B cell (primary cell): ENCODE data around the gene HDAC9. TPM values are rescaled to one million over a fixed set of nuclear protein-coding genes. Genes with fewer than 3 reads are reported as not detected.

Experiments
- ATAC-seq: fragments of 200-7000 bp; cut with Tn5 transposase; one replicate; pipeline ENCODE4 v1.10.0; 2021; ENCODE audit warnings: low read depth, mild to moderate bottlenecking, moderate number of reproducible peaks, moderate library complexity
- CTCF ChIA-PET: fragments of 350-600 bp; sonication (Branson Sonifier 250); formaldehyde crosslinking; loops from one replicate; lab custom pipeline; 2021; ENCODE audit warnings: antibody characterized with exemption, inconsistent platforms; lab: Charles Lee
- POLR2A ChIA-PET: fragments of 350-600 bp; sonication (Branson Sonifier 250); formaldehyde crosslinking; loops from one replicate; lab custom pipeline; 2021; ENCODE audit warnings: antibody characterized with exemption; lab: Charles Lee
- DNase-seq: peaks from one replicate; pipeline ENCODE4 v3.0.0; 2013
- H2AFZ ChIP-seq: 2 replicates; pipeline ENCODE4 v1.6.1; 2012; ENCODE audit warnings: mild to moderate bottlenecking, low read depth, low read length; ENCODE audit not compliant: insufficient read depth, poor library complexity, severe bottlenecking
- H3K27ac ChIP-seq, 2 donors: 1 replicate in 1 of 2; 2 replicates in 1 of 2; pipeline ENCODE4 v1.5.1; 2012 to 2013; ENCODE audit warnings: low read length in 2 of 2, mild to moderate bottlenecking in 2 of 2, moderate library complexity in 1 of 2
- H3K27me3 ChIP-seq, 4 experiments: fragments of 200-600 bp in 1 of 4; sonication (generic) in 1 of 4; replicated peaks in 1 of 4; 1 replicate in 2 of 4; 2 replicates in 2 of 4; pipeline versions ENCODE4 v1.6.1 to v1.7.0; 2013 to 2016; ENCODE audit warnings: low read length in 3 of 4, mild to moderate bottlenecking in 2 of 4, mixed read lengths in 1 of 4, moderate library complexity in 1 of 4; ENCODE audit not compliant: insufficient read depth in 4 of 4, control insufficient read depth in 3 of 4; ENCODE audit errors: control extremely low read depth in 1 of 4
- H3K36me3 ChIP-seq, 2 experiments: replicated peaks in 1 of 2; 1 replicate in 1 of 2; 2 replicates in 1 of 2; pipeline versions ENCODE4 v1.6.1 to v1.7.1; 2013; ENCODE audit warnings: low read length in 1 of 2; ENCODE audit not compliant: insufficient read depth in 2 of 2, control insufficient read depth in 1 of 2; ENCODE audit errors: control extremely low read depth in 1 of 2, extremely low read depth in 1 of 2
- H3K4me1 ChIP-seq, 2 donors: fragments of 200-600 bp in 1 of 2; sonication (generic) in 1 of 2; 1 replicate in 1 of 2; 2 replicates in 1 of 2; pipeline versions ENCODE4 v1.5.1 to v1.6.1; 2013 to 2017; ENCODE audit warnings: low read length in 2 of 2; ENCODE audit not compliant: control insufficient read depth in 2 of 2, insufficient read depth in 2 of 2
- H3K4me2 ChIP-seq: replicated peaks from 2 replicates; pipeline ENCODE3; 2012; ENCODE audit warnings: mild to moderate bottlenecking, low read depth, low read length; ENCODE audit not compliant: poor library complexity, severe bottlenecking
- H3K4me3 ChIP-seq, 5 experiments: fragments of 200-600 bp in 1 of 5; sonication (generic) in 1 of 5; 1 replicate in 3 of 5; 2 replicates in 2 of 5; pipeline versions ENCODE4 v1.5.1 to v1.7.0; 2011 to 2016; ENCODE audit warnings: low read length in 4 of 5, mild to moderate bottlenecking in 4 of 5, low read depth in 2 of 5, control low read depth in 1 of 5, moderate library complexity in 1 of 5; ENCODE audit not compliant: insufficient read depth in 1 of 5; ENCODE audit errors: control extremely low read depth in 1 of 5, extremely low read depth in 1 of 5
- H3K79me2 ChIP-seq: fragments of 200-600 bp; sonication (generic); one replicate; pipeline ENCODE4 v1.6.0; 2016; ENCODE audit warnings: low read length; ENCODE audit not compliant: control insufficient read depth, insufficient read depth
- H3K9ac ChIP-seq: fragments of 200-600 bp; sonication (generic); 2 replicates; pipeline ENCODE4 v1.6.1; 2017; ENCODE audit warnings: mild to moderate bottlenecking, low read length, moderate library complexity
- H3K9me3 ChIP-seq, 3 donors: one replicate each; pipeline versions ENCODE4 v1.6.1 to v1.7.1; 2013; ENCODE audit warnings: low read length in 2 of 3; ENCODE audit not compliant: control insufficient read depth in 2 of 3, insufficient read depth in 1 of 3; ENCODE audit errors: control extremely low read depth in 1 of 3
- H4K20me1 ChIP-seq: 2 replicates; pipeline ENCODE4 v1.6.0; 2012; ENCODE audit warnings: mild to moderate bottlenecking, low read length; ENCODE audit not compliant: insufficient read depth, control insufficient read depth, poor library complexity, severe bottlenecking
- H3K27ac Mint-ChIP-seq: one replicate; pipeline ENCODE4 v1.8.0; 2021; ENCODE audit warnings: mixed read lengths
- H3K27me3 Mint-ChIP-seq: one replicate; pipeline ENCODE4 v1.8.0; 2021; ENCODE audit warnings: mixed read lengths
- H3K4me1 Mint-ChIP-seq: one replicate; pipeline ENCODE4 v1.8.0; 2021; ENCODE audit warnings: mixed read lengths
- H3K4me3 Mint-ChIP-seq: one replicate; pipeline ENCODE4 v1.8.0; 2021; ENCODE audit warnings: mixed read lengths
- H3K9me3 Mint-ChIP-seq: one replicate; pipeline ENCODE4 v1.8.0; 2022; ENCODE audit warnings: mixed read lengths; ENCODE audit not compliant: insufficient read depth
- CTCF ChIP-seq: fragments of 200-600 bp; IDR thresholded peaks from one replicate; pipeline ENCODE4 v1.8.0; 2022; ENCODE audit warnings: antibody characterized with exemption, mild to moderate bottlenecking
- EZH2 ChIP-seq: IDR thresholded peaks from 2 replicates; pipeline ENCODE4 v1.6.1; 2012; ENCODE audit warnings: borderline replicate concordance, low read depth, mild to moderate bottlenecking, moderate library complexity, low read length; ENCODE audit not compliant: insufficient read depth, poor library complexity, severe bottlenecking
- WGBS: methylation state at CpG from one replicate; pipeline ENCODE4 v1.1.5; 2013; ENCODE audit warnings: missing lambda C conversion rate; ENCODE audit not compliant: insufficient coverage; 5-methylcytosine and 5-hydroxymethylcytosine counted together
- intact Hi-C: fragments of 100-400 bp; cut with micrococcal nuclease; formaldehyde crosslinking; loops from one replicate; pipeline ENCODE4 v1.10.0; 2022
- polyA plus RNA-seq: library from polyadenylated mRNA; depleted of rRNA; stranded (reverse); fragments of >200 nt; gene quantifications from 2 replicates; pipeline ENCODE4 v1.2.3, GENCODE V29; 2012
- total RNA-seq, 2 donors: library from RNA; stranded (reverse); fragments of 120-200 nt in 1 of 2; gene quantifications; 1 replicate in 1 of 2; 2 replicates in 1 of 2; pipeline versions ENCODE4 v1.2.3 to v1.2.4, GENCODE V29; 2013 to 2022

Gene HDAC9
- total and polyA plus RNA-seq, 2 donors (not counting 1 experiment from before 2014, with no cell fraction given), result 49.1 to 64.8 TPM

GRCh38 chr7:19001854-19002253 is 506.3 kb downstream of the HDAC9 start:
- no peaks in the 10 kb centered on the region for H3K36me3 ChIP-seq
- Mint-ChIP-seq H3K4me1 (no peaks in the 10 kb centered on the region), H3K9me3 (no peaks in the 10 kb centered on the region), H3K4me3 (no peak overlapping the region), H3K27ac (no peak overlapping the region), H3K27me3 (no peaks in the 10 kb centered on the region)
- ATAC-seq, result no peak
- H3K79me2 ChIP-seq, result no peaks in the 10 kb centered on the region
- no peak overlapping the region for H2AFZ ChIP-seq
- no peaks in the 10 kb centered on the region for H3K27me3 ChIP-seq
- no peak overlapping the region for H3K4me2 ChIP-seq
- TF ChIP-seq CTCF, result no peak
- no peak for TF ChIP-seq EZH2
- H4K20me1 ChIP-seq, result no peaks in the 10 kb centered on the region
- intact Hi-C loops, result no loop called here
- no peak overlapping the region for H3K4me3 ChIP-seq
- H3K4me1 ChIP-seq, result no peaks in the 10 kb centered on the region
- no peak overlapping the region for H3K9ac ChIP-seq
- no peaks in the 10 kb centered on the region for H3K9me3 ChIP-seq
- no peak overlapping the region for H3K27ac ChIP-seq
- no peak for DNase-seq
- WGBS, result 88% methylated on average over 1 of the region's 1 CpG
- ChIA-PET POLR2A (no interaction called here), CTCF (no interaction called here)

GRCh38 chr7:19009241-19009935 is 513.8 kb downstream of the HDAC9 start:
- no peak for TF ChIP-seq CTCF
- TF ChIP-seq EZH2, result no peak
- Histone ChIP-seq H3K9ac (no peak overlapping the region), H3K4me3 (no peak overlapping the region), H2AFZ (no peak overlapping the region), H3K4me2 (no peak overlapping the region), H3K79me2 (no peaks in the 10 kb centered on the region), H3K4me1 (no peaks in the 10 kb centered on the region), H4K20me1 (no peaks in the 10 kb centered on the region), H3K27ac (no peak overlapping the region), H3K36me3 (no peaks in the 10 kb centered on the region), H3K9me3 (no peaks in the 10 kb centered on the region), H3K27me3 (no peaks in the 10 kb centered on the region)
- H3K27me3 Mint-ChIP-seq, result peaks cover 4% of the 10 kb centered on the region
- H3K4me1 Mint-ChIP-seq, result no peaks in the 10 kb centered on the region
- no peak for DNase-seq
- no peaks in the 10 kb centered on the region for H3K9me3 Mint-ChIP-seq
- intact Hi-C loops, result no loop called here
- ATAC-seq, result no peak
- H3K27ac Mint-ChIP-seq, result no peak overlapping the region
- ChIA-PET CTCF (no interaction called here), POLR2A (no interaction called here)
- H3K4me3 Mint-ChIP-seq, result no peak overlapping the region
- 94% methylated on average over 3 of the region's 5 CpGs for WGBS
